NCI-H146 treated with DMSO at 0.1 percent for 48 hours (cell line): ENCODE results near the gene RSU1.
"Not testable (repeated sequence)": the region's sequence is repeated elsewhere in the genome, so short reads cannot be mapped to it uniquely, and the experiment has no call there.

Experiments
- DNase-seq: peaks from one replicate; lab custom pipeline; 2025; ENCODE audit not compliant: unreplicated experiment; lab: John Stamatoyannopoulos, UW

The RSU1 gene

GRCh38 chr10:16788125-16788524 lies 29.1 kb downstream of the RSU1 start:
- no peak for DNase-seq

- no peak for DNase-seq
These were observed 29.8 kb downstream of the RSU1 start for GRCh38 chr10:16787361-16787791.

- DNase-seq = no peak
These were observed 36.8 kb downstream of the RSU1 start for GRCh38 chr10:16780338-16780880.

GRCh38 chr10:16779384-16779915 lies 37.8 kb downstream of the RSU1 start:
- DNase-seq = no peak

GRCh38 chr10:16777473-16778370 lies 39.5 kb downstream of the RSU1 start:
- peak; percentile 87 for DNase-seq

GRCh38 chr10:16776896-16777295 lies 40.3 kb downstream of the RSU1 start:
- no peak for DNase-seq

GRCh38 chr10:16773334-16773733 lies 43.9 kb downstream of the RSU1 start:
- no peak for DNase-seq

GRCh38 chr10:16770670-16771069 lies 46.6 kb downstream of the RSU1 start:
- no peak for DNase-seq

- no peak for DNase-seq
These were observed 47.1 kb downstream of the RSU1 start for GRCh38 chr10:16770141-16770540.

GRCh38 chr10:16769331-16769730 lies 47.9 kb downstream of the RSU1 start:
- DNase-seq = no peak

- DNase-seq = no peak
These were observed 48.5 kb downstream of the RSU1 start for GRCh38 chr10:16768702-16769101.

- no peak for DNase-seq
These were observed 51.5 kb downstream of the RSU1 start for GRCh38 chr10:16765509-16766375.

GRCh38 chr10:16761300-16761699 lies 55.9 kb downstream of the RSU1 start:
- no peak for DNase-seq

GRCh38 chr10:16756561-16757221 lies 60.5 kb downstream of the RSU1 start:
- no peak for DNase-seq

GRCh38 chr10:16754765-16755164 lies 62.5 kb downstream of the RSU1 start:
- no peak for DNase-seq

- not testable (repeated sequence) for DNase-seq
These were observed 64.4 kb downstream of the RSU1 start for GRCh38 chr10:16752849-16753248.

GRCh38 chr10:16752099-16752498 lies 65.1 kb downstream of the RSU1 start:
- no peak for DNase-seq

- DNase-seq = no peak
These were observed 66.0 kb downstream of the RSU1 start for GRCh38 chr10:16751244-16751643.

GRCh38 chr10:16750461-16750860 lies 66.8 kb downstream of the RSU1 start:
- DNase-seq = no peak

- no peak for DNase-seq
These were observed 68.5 kb downstream of the RSU1 start for GRCh38 chr10:16748749-16749148.

GRCh38 chr10:16746856-16747255 lies 70.4 kb downstream of the RSU1 start:
- no peak for DNase-seq
